Activated naive CD4-positive, alpha-beta T cell treated with anti-CD3 and anti-CD28 coated beads for 36 hours (primary cell): ENCODE data around the gene LHFPL2. TPM values are rescaled to one million over a fixed set of nuclear protein-coding genes. Genes with fewer than 3 reads are reported as not detected.
A peak's percentile ranks its signal among the peaks of the same experiment; 100 is the strongest.
"Not testable (repeated sequence)": the region's sequence is repeated elsewhere in the genome, so short reads cannot be mapped to it uniquely, and the experiment has no call there.

ENCODE experiments used
- CTCF ChIA-PET: fragments of 350-600 bp; sonication (Branson Sonifier 250); formaldehyde crosslinking; loops from one replicate; lab custom pipeline; 2021; ENCODE audit warnings: antibody characterized with exemption; lab: Charles Lee
- DNase-seq: peaks from one replicate; pipeline ENCODE4 v3.0.0-alpha.2; 2020
- H3K27ac Mint-ChIP-seq: one replicate; pipeline ENCODE4 v1.8.0; 2021; ENCODE audit warnings: mild to moderate bottlenecking, mixed read lengths
- H3K27me3 Mint-ChIP-seq: one replicate; pipeline ENCODE4 v1.8.0; 2021; ENCODE audit warnings: low read depth, mixed read lengths
- H3K36me3 Mint-ChIP-seq: one replicate; pipeline ENCODE4 v1.8.0; 2021; ENCODE audit warnings: low read depth, mixed read lengths
- H3K4me1 Mint-ChIP-seq: one replicate; pipeline ENCODE4 v1.8.0; 2021; ENCODE audit warnings: low read depth, mixed read lengths
- H3K4me3 Mint-ChIP-seq: one replicate; pipeline ENCODE4 v1.8.0; 2021; ENCODE audit warnings: mild to moderate bottlenecking, moderate library complexity, mixed read lengths
- H3K9me3 Mint-ChIP-seq: one replicate; pipeline ENCODE4 v1.8.0; 2021; ENCODE audit warnings: mixed read lengths
- intact Hi-C: fragments of 100-400 bp; cut with micrococcal nuclease; formaldehyde crosslinking; loops from one replicate; pipeline ENCODE4 v1.15.1; 2023
- total RNA-seq, 2 experiments: library from RNA; stranded (reverse); gene quantifications; one replicate each; pipeline ENCODE4 v1.2.3, GENCODE V29; 2021

LHFPL2 gene, protein sequence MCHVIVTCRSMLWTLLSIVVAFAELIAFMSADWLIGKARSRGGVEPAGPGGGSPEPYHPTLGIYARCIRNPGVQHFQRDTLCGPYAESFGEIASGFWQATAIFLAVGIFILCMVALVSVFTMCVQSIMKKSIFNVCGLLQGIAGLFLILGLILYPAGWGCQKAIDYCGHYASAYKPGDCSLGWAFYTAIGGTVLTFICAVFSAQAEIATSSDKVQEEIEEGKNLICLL
- total RNA-seq, result not detected

DNA sequence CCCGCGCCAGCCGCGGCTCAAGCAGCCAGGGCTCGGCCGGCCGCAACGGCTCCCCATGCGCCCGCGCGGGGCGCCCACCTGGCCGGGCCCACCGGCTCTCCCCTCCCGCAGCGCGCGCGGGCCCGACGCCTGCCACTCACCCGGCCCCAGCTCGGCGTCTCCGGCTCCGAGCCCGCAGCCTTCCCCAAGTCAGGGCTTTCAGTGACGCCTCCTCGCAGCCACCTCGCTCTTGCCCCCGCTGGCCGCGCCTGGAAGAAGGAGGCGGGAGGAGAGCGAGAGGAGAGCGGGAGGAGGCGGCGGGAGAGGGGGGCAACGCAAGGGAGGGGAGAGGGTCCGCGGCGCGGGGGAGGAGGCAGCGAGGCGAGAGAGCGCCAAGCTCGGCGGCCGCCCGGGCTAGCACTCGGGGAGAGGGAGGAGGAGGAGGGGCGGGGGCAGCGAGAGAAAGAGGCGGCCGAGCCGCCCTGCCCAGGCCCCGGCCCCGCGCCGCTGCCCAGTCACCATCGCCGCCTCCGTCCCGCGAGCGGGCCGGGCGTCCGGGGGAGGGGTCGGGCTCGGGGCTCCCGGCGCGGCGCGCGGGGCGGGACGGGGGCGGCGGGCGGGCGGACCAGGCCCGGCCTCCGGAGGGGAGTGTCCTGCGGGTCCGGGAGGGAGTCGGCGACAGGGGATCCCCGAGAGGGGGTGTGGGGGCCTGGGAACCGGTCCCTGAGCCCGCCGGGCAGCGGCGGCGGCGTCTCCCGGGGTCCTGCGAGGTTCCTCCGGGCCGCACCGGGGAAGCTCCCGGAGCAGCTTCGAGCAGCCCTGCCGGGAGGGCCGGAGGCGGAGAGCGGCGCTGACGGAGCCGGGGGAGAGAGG is at the start of gene LHFPL2:
TSS of gene LHFPL2 (minus strand) at position 414 of the 852 bp plus-strand sequence. CDS start 138,559 bp downstream, outside the sequence.
- H3K27me3 Mint-ChIP-seq, result peaks cover 46% of the 10 kb centered on the region
- CTCF ChIA-PET, result interaction anchor here (0.6 kb wide), 1 partner anchor 191 kb away, joined by 3 read pairs; no protein-coding TSS in a partner anchor
- peak; percentile 26 for DNase-seq
- no peak within 1 kb of the TSS for H3K27ac Mint-ChIP-seq
- H3K4me1 Mint-ChIP-seq, result peaks cover 10% of the 10 kb centered on the region
- intact Hi-C loops, result no loop called here
- H3K4me3 Mint-ChIP-seq, result peak within 1 kb of the TSS; percentile 64
- H3K36me3 Mint-ChIP-seq, result no peaks in the 10 kb centered on the region
- H3K9me3 Mint-ChIP-seq, result no peaks in the 10 kb centered on the region

DNA sequence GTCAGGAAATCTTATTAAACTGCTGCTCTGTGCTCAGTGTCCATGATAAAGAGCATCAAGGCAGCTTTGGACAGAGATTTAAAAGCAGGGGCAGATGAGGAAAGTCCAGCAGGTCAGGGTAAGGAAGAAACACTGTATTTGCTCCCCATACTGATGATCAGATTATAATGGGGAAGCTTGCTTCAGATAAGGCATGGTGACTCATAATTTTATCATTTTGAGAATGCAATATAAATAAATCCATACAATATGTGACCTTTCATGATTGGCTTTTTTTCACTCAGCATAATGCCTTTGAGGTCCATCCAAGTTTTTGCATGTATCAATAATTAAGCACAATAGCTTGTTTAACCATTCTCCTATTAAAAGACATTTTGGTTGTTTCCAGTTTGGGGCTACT is 48.1 kb upstream of the LHFPL2 start:
- intact Hi-C loops, result no loop called here
- peaks cover 3% of the 10 kb centered on the region for H3K27me3 Mint-ChIP-seq
- DNase-seq, result no peak
- CTCF ChIA-PET, result no interaction called here
- no peaks in the 10 kb centered on the region for H3K36me3 Mint-ChIP-seq
- no peak overlapping the region for H3K27ac Mint-ChIP-seq
- peaks cover 4% of the 10 kb centered on the region for H3K9me3 Mint-ChIP-seq
- no peak overlapping the region for H3K4me3 Mint-ChIP-seq
- H3K4me1 Mint-ChIP-seq, result no peaks in the 10 kb centered on the region

DNA sequence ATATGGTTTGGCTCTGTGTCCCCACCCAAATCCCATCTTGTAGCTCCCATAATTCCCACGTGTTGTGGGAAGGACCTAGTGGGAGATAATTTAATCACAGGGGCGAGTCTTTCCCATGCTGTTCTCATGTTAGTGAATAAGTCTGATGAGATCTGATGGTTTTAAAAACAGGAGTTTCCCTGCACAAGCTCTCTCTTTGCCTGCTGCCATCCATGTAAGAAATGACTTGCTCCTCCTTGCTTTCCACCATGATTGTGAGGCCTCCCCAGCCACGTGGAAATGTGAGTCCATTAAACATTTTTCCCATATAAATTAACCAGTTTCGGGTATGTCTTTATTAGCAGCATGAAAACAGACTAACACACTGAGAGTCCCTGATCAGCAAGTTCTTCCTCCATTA is 47.5 kb upstream of the LHFPL2 start:
- H3K4me1 Mint-ChIP-seq, H3K27me3 Mint-ChIP-seq, H3K36me3 Mint-ChIP-seq, H3K27ac Mint-ChIP-seq, H3K9me3 Mint-ChIP-seq, intact Hi-C loops, CTCF ChIA-PET, H3K4me3 Mint-ChIP-seq, DNase-seq: not testable (repeated sequence)

DNA sequence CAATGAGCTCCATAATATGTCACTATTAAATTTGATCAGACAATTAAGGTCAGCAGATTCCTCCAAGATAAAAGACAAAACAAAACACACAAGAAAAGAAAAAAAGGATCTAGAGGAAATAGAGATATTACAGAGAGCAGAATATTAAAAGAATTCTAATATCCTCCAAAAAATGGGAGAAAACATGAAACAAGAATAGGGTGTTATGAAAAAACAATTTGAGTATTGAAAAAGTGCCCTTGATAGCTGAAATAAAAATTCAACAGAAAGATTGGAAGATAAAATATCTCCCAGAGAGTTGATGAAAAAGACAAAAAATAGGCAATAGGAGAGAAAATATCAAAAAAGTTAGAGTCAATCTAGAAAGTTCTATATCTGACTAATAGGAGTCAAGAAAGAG is 44.8 kb upstream of the LHFPL2 start:
- intact Hi-C loops, result no loop called here
- H3K9me3 Mint-ChIP-seq, result peaks cover 4% of the 10 kb centered on the region
- H3K36me3 Mint-ChIP-seq, result no peaks in the 10 kb centered on the region
- no peak overlapping the region for H3K27ac Mint-ChIP-seq
- DNase-seq, result no peak
- H3K4me3 Mint-ChIP-seq, result no peak overlapping the region
- no peaks in the 10 kb centered on the region for H3K4me1 Mint-ChIP-seq
- CTCF ChIA-PET, result no interaction called here
- H3K27me3 Mint-ChIP-seq, result peaks cover 3% of the 10 kb centered on the region

DNA sequence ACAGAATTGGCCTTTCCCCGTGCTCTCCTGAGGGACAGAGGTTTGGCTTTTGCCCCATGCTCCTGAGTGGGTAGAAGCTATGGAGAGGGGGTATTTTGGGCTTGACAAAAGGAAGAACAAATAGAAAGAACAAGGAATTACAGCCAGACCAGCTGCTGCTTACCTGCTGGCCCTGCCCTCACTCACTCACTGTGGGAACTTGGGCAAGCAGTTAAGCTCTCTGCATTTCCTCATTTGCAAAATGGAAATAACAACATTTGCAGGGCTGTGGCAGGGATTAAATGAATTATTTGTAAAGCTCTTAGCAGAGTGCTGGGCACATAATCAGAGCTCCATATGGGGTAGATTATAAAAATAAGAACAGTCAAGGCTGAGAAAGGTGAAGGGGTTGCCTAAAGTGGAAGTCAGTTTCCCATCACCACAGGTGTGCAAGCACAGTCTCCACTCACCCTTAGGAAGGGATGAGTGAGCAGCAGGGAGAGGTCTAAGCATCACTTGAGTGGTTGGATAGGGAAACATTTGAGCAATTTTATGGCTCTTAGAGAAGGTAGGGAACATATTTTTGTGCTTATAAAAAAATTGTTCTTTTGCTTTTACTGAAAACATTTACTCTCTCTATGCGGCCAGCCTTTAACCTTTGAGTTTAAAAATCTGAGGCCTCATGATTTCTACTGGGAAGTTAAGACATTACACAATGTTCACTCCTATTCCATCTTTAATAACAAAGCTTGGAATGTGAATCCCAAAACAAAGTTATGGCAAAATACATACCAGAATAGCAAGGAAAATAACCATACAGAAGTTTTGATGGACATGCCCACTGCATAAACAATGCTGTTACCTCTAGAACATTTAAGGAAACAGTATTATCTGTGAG is 42.8 kb upstream of the LHFPL2 start:
- no peak for DNase-seq
- peaks cover 9% of the 10 kb centered on the region for H3K9me3 Mint-ChIP-seq
- H3K27ac Mint-ChIP-seq, result no peak overlapping the region
- no peaks in the 10 kb centered on the region for H3K4me1 Mint-ChIP-seq
- intact Hi-C loops, result no loop called here
- H3K27me3 Mint-ChIP-seq, result peaks cover 8% of the 10 kb centered on the region
- H3K36me3 Mint-ChIP-seq, result no peaks in the 10 kb centered on the region
- H3K4me3 Mint-ChIP-seq, result no peak overlapping the region
- CTCF ChIA-PET, result interaction anchor here (0.8 kb wide), 1 partner anchor 50 kb away, joined by 4 read pairs; no protein-coding TSS in a partner anchor

DNA sequence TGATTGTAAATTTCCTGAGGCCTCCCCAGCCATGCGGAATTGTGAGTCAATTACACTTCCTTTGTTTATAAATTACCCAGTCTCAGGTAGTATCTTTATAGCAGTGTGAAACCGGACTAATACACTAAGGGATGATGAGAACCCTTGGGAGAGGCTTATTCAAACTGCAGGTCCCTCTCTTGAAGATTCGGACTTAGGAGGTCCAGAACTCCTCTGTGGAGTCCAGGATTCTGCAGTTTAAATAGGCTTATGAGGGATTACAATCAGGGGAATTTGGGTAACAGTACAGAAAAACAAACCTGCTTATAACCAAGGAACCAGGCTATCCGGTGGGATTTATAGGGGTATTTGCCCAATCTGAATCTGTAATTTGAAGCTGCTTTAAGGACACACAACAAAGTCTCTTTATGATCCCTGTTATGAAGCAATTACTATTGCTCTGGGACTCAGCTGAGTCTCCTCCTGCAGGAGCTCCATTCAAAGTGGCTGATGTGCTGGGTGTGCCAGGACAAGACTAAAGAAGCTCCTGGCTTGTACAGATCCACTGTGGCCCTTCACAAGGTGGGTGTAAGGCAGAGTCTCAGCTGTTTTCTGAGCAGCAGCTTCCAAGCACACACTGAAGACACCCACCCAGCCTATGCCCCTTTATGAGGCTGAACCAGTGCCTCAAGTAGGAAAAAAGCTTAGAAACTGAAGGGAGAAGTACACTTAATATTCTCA is 41.8 kb upstream of the LHFPL2 start:
- Mint-ChIP-seq H3K4me3 (no peak overlapping the region), H3K4me1 (no peaks in the 10 kb centered on the region), H3K9me3 (peaks cover 11% of the 10 kb centered on the region), H3K36me3 (no peaks in the 10 kb centered on the region), H3K27me3 (peaks cover 8% of the 10 kb centered on the region), H3K27ac (no peak overlapping the region)
- DNase-seq, result no peak
- CTCF ChIA-PET, result interaction anchor here (0.8 kb wide), 1 partner anchor 49 kb away, joined by 4 read pairs; no protein-coding TSS in a partner anchor
- intact Hi-C loops, result no loop called here

DNA sequence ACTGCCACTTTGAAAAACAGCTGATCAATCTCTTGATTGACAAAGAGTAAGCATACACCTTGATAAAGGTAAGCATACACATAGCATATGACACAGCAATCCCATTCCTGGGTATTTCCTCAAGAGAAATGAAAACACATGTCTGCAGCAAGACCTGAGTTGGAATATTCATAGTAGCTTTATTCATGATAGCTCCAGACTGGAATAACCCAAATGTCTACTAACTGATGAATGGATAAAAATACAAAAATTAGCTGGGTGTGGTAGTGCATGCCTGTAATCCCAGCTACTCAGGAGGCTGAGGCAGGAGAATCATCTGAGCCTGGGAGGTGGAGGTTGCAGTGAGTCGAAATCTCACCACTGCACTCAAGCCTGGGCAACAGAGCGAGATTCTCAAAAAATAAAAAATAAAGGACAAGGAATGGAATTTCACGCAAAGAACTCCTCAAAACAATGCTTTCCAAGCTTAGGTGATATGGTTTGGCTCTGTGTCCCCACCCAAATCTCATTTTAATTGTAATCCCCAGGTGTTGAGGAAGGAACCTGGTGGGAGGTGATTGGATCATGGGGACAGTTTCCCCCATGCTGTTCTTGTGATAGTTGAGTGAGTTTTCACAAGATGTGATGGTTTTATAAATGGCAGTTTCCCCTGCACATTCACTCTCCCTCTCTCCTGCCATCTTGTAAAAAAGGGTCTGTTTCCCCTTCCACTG is 41.1 kb upstream of the LHFPL2 start:
- intact Hi-C loops, result no loop called here
- Mint-ChIP-seq H3K27me3 (peaks cover 8% of the 10 kb centered on the region), H3K9me3 (peaks cover 11% of the 10 kb centered on the region), H3K27ac (no peak overlapping the region), H3K4me3 (no peak overlapping the region), H3K36me3 (no peaks in the 10 kb centered on the region), H3K4me1 (no peaks in the 10 kb centered on the region)
- CTCF ChIA-PET, result no interaction called here
- DNase-seq, result no peak

DNA sequence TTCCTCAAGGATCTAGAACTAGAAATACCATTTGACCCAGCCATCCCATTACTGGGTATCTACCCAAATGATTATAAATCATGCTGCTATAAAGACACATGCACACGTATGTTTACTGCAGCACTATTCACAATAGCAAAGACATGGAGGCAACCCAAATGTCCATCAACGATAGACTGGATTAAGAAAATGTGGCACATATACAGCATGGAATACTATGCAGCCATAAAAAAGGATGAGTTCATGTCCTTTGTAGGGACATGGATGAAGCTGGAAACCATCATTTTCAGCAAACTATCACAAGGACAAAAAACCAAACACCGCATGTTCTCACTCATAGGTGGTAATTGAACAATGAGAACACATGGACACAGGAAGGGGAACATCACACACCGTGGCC is 38.9 kb upstream of the LHFPL2 start:
- H3K36me3 Mint-ChIP-seq, DNase-seq, H3K4me3 Mint-ChIP-seq, CTCF ChIA-PET, intact Hi-C loops, H3K4me1 Mint-ChIP-seq, H3K9me3 Mint-ChIP-seq, H3K27ac Mint-ChIP-seq: not testable (repeated sequence)
- H3K27me3 Mint-ChIP-seq, result peaks cover 15% of the 10 kb centered on the region

DNA sequence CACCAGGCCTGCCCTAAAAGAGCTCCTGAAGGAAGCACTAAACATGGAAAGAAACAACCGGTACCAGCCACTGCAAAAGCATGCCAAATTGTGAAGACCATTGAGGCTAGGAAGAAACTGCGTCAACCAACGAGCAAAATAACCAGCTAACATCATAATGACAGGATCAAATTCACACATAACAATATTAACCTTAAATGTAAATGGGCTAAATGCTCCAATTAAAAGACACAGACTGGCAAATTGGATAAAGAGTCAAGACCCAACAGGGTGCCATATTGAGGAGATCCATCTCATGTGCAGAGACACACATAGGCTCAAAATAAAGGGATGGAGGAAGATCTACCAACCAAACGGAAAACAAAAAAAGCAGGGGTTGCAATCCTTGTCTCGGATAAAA is 35.3 kb upstream of the LHFPL2 start:
- H3K4me3 Mint-ChIP-seq, DNase-seq, H3K4me1 Mint-ChIP-seq, H3K9me3 Mint-ChIP-seq, H3K27ac Mint-ChIP-seq, H3K36me3 Mint-ChIP-seq, CTCF ChIA-PET, intact Hi-C loops: not testable (repeated sequence)
- H3K27me3 Mint-ChIP-seq, result peaks cover 17% of the 10 kb centered on the region

DNA sequence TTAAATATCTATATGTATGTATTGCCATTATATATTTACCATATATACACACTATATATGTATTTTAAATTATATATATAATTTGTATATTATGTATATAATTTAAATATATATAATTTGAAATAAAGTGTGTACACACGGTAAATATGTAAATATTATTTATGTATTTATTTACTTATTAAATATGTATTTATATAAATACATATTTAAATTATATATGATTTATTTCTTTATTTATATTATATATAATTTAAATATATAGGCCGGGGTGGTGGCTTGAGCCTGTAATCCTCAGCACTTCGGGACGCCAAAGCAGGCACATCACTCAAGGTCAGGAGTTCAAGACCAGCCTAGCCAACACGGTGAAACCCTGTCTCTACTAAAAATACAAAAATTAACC is 31.3 kb upstream of the LHFPL2 start:
- Mint-ChIP-seq H3K27ac (no peak overlapping the region), H3K9me3 (no peaks in the 10 kb centered on the region), H3K36me3 (no peaks in the 10 kb centered on the region), H3K4me3 (no peak overlapping the region), H3K4me1 (no peaks in the 10 kb centered on the region), H3K27me3 (peaks cover 12% of the 10 kb centered on the region)
- DNase-seq, result no peak
- intact Hi-C loops, result no loop called here
- CTCF ChIA-PET, result no interaction called here

DNA sequence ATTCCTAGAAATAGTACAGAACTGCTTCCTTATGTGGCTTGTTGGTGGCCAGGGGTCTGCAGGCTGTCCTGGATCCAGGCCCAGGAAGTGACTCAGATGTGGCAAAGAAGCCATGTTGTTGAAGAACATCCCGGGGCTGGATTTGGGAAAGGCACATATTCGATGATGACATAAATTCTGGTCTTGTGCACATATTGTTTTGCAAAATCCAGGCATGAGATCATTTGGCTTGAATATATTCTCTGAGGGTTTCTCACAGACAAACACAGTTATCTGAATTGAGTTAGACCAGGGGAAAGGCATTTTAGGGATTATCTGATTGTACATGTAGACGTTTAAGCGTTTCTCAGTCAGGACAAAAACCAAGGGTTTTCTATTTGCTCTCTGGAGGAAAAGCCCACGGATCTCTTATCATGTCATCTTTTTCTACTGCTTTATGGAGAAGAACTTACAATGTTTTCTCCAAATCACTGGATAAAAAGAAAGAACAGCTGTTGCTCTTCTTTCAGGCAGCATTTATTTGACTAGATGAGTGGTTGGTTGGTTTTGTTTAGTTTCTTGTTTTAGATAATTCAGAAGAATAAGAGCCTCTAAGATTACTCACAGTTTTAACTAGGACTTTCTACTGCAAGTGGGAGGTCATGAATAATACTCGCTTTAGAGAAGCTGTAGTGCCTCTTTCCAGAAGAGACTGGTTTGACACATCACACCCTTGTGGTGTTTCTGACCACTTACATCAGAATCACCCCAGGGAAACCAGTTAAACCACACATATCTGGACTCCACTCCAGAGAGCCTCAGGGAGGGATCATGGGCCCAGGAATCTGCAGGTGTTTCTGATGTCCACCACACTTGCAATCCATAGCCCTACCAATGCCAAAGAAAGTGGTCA is 29.5 kb upstream of the LHFPL2 start:
- Mint-ChIP-seq H3K4me3 (no peak overlapping the region), H3K4me1 (no peaks in the 10 kb centered on the region), H3K9me3 (no peaks in the 10 kb centered on the region), H3K36me3 (no peaks in the 10 kb centered on the region), H3K27ac (no peak overlapping the region), H3K27me3 (peaks cover 9% of the 10 kb centered on the region)
- DNase-seq, result no peak
- intact Hi-C loops, result no loop called here
- CTCF ChIA-PET, result no interaction called here
